HG03575 (cell line): ENCODE data around the gene DEXI.
"Not testable (repeated sequence)": the region's sequence is repeated elsewhere in the genome, so short reads cannot be mapped to it uniquely, and the experiment has no call there.

Experiments
- ATAC-seq: cut with Tn5 transposase; IDR thresholded peaks from one replicate; pipeline ENCODE4 v1.9.1; 2021; ENCODE audit not compliant: unreplicated experiment, insufficient number of reproducible peaks, low FRiP score; ENCODE audit errors: extremely low read depth

The DEXI gene

GRCh38 chr16:10945065-10945787 lies 3.0 kb upstream of the DEXI start:
- no peak for ATAC-seq

GRCh38 chr16:10944249-10945064 lies 2.2 kb upstream of the DEXI start, which contains the start of gene CLEC16A:
CLEC16A (plus strand) TSS chr16:10944564; CDS start chr16:10944718, 154 bp downstream.
- no peak for ATAC-seq

- ATAC-seq = no peak
Measured at GRCh38 chr16:10943064-10943353, 741 bp upstream of the DEXI start.

GRCh38 chr16:10941935-10942351 lies 325 bp downstream of the DEXI start:
- ATAC-seq = not testable (repeated sequence)

DNA sequence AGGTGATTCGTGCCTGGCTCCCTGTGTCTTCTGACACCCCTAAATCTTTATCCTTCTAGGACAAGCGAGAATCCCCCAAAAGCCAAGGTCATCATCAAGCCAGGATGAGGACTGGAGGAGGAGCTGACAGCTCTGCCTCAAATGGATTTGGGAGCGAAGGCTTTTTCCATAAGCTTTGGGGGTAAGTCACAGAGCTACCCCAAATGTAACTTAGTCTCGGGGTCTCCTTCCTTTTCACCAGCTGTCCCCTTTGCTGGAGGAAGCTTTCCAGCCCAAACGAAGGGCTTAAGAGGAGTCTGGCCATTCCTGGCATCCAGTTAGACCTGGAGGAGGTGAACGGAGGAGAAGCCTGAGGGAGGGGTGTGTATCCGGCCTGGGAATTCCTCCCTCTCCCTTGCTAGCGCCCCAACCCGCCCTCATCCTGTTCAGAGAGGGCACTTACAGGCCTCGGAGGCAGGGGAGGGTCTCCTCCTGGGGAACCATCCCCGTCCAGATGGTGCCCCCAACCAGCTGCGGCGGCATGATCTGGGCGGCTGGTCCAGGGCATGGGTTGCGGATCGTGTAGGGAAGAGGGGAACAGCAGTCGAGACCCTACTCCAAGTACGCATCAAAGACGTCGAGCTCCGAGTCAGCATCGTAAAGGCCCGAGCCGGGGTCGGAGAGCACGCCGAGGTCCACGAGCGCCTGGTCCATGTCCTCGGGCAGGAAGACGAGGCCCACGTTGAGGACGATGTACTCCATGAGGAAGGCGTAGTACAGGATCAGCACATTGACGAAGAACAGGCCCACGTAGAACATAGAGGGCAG lies 938 bp downstream of the DEXI start:
- no peak for ATAC-seq

DNA sequence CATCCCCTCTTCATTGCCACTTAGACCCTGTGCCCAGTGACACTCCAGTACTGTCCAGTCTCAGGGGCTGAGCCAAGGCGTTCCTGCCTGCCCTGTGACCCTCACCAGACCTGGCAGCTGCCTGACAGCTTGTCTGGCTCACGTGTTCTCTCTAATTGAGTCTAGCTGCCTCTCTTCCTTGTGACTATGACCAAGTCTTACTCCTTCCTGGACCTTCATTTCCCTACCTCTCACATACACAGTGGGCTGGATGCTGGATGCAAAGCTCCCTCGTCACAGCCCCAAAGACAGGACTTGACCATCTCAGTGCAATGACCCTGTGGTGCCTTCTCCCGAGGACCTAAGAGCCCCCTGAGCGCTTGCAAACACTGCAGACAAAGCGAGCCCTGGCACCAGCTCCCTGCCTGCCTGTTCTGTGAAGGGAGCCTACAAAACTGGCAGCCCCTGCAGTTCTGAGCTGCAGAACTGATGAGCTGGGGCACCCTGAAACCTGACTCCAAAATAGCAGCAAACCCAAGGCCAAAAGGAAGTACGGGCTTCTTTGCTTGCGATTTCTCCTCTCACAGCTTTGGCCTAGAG lies 1.7 kb downstream of the DEXI start:
- no peak for ATAC-seq

- no peak for ATAC-seq
Measured at GRCh38 chr16:10939649-10940234, 2.5 kb downstream of the DEXI start.

GRCh38 chr16:10938796-10939648 lies 3.2 kb downstream of the DEXI start:
- no peak for ATAC-seq

GRCh38 chr16:10938321-10938720 lies 3.9 kb downstream of the DEXI start:
- no peak for ATAC-seq

GRCh38 chr16:10937068-10937859 lies 5.0 kb downstream of the DEXI start:
- no peak for ATAC-seq

- no peak for ATAC-seq
Measured at GRCh38 chr16:10936272-10936984, 5.8 kb downstream of the DEXI start.

GRCh38 chr16:10935226-10935915 lies 6.9 kb downstream of the DEXI start:
- no peak for ATAC-seq

DNA sequence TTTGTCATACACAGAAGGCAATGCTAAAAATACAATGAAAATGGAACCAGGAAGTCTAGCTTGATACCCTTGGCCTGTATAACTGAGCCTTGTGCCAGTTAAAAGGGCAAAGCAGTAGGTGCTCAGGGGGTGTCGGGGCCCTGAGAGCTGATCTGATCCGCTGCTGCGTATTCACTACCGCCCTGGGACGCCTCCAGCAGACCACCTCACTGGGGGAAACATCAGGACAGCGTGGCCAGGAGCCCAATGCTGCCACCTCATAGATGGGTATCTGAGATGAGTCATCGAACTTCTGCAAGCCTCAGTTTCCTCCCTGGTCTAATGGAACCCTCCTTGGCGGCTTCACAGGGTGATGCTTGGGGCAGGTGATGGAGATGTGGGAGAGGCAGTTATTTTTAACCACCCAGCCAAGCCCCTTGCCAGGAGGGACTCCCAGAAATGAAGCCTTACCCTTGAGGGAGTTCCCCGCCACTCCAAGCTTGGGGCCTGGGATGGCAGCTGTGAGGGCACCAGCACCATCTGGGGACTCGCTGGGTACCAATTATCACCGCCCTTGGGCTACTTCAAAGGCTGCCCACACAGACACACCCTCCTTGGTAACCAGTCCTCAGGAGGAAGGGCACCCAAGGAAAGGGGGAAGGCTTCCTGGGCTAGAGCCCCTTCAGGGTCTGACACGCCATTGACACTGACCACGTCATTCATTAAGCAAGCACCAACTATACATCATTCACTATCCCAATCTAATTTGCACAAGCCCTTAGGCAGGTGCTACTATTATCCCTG lies 7.8 kb downstream of the DEXI start:
- no peak for ATAC-seq

DNA sequence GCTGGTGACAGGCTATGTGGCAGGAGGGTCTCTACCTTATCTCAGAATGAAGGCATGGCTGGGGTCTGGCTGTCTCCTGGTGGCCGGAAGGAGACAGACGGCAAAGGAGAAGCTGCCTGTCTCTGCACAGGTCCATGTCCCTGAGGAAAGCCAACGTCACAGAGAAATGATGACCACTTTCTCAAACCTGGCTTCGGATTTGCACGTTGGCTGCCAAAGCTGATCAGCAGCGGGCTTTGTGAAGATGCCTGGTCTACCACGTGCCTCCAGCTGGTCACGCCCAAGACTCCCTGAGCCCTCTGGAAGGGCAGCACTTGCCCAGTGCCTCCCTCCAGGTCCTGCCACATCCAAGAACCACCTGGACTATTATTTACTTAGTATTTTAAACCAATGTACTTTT lies 8.4 kb downstream of the DEXI start:
- no peak for ATAC-seq

GRCh38 chr16:10932959-10933710 lies 9.1 kb downstream of the DEXI start:
- ATAC-seq = no peak
